NCI-H2081 treated with DMSO at 0.1 percent for 48 hours (cell line): ENCODE results near the gene WDR20.

ENCODE experiments used
- DNase-seq: peaks from one replicate; lab custom pipeline; 2025; lab: John Stamatoyannopoulos, UW

WDR20 gene

DNA sequence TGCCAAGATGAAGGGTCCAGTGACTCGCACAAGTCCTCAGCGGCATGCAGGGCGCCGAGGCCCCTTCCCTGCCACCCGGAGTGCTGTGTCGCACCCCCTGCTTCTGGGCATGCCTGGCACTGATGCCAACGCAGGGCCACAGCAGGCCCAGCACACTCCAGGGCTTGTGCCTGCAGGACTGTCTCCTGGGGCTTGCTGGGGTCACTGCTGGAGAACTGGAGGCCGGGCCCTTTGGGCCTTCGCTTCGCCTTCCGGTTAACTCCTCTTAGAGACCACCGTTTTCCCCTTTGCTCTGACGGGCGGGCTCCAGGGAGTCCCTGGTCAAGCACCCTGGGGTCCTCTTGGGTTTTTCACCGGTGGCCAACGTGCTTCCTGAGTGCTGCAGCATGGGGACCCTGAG, 79.6 kb downstream of the WDR20 start:
- no peak for DNase-seq

- no peak for DNase-seq
Observed at GRCh38 chr14:102220031-102220430, 80.3 kb downstream of the WDR20 start.

GRCh38 chr14:102221026-102221425, 81.3 kb downstream of the WDR20 start:
- no peak for DNase-seq

- no peak for DNase-seq
Observed at GRCh38 chr14:102222009-102222575, 82.4 kb downstream of the WDR20 start.

GRCh38 chr14:102222751-102223150, 83.1 kb downstream of the WDR20 start:
- DNase-seq, result no peak

DNA sequence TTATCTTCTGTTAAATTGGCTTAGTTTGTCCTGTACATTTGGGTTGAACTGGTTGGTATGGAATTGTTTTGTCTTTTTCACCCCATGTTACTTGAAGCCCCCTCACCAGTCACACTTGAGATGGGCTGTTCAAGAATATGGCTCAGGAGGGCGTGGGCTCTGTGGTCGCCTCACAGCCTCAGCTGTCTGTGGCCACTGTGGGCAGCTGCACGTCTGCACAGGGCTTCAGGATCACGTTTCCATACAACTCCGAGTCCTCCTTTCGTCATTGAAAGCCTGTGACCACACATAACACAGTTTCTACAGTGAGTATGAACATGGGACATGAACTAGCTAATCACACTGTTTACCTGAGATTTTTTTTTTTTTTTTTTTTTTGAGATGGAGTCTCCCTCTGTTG, 84.0 kb downstream of the WDR20 start:
- DNase-seq, result no peak

GRCh38 chr14:102225386-102225785, 85.7 kb downstream of the WDR20 start:
- no peak for DNase-seq

GRCh38 chr14:102225936-102226335, 86.2 kb downstream of the WDR20 start:
- DNase-seq, result no peak

DNA sequence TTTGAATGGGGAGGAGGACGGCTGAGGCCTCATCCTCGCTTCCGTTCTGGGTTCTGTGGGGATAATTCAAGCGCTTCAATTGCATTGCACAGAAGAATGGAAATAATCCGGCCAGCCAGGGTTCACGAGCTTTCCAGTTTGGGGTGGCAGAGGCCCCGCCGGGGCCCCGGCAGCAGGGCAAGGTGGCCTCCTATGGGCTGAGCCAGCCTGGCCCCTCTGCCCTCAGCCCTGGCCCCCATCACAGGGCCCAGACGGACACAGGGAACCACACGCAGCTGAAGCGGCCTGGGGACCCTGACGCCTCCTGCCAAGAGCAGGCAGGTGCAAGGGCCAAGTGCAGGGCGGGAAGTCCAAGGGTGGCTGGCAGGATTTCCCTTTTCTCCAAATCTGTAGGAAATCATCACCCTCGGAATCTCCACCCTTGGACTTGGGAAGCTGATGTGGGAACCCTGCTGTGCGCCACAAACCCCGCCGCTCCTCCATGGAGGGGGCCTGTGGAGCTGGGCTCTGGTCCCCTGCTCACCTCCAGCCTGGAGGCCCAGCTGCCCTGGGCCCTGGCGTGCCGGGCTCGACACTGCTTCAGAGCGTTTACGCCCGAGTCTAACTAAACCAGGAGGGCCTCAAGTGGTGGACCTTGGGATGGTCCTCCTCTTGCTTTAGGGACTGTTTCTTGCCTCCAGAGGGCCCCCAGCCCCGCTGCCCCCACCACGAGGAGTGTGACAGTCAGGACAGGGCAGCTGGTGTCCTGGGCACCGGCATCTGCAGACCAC, 86.8 kb downstream of the WDR20 start:
- DNase-seq, result no peak

GRCh38 chr14:102227184-102227964, 87.7 kb downstream of the WDR20 start:
- DNase-seq, result no peak

DNA sequence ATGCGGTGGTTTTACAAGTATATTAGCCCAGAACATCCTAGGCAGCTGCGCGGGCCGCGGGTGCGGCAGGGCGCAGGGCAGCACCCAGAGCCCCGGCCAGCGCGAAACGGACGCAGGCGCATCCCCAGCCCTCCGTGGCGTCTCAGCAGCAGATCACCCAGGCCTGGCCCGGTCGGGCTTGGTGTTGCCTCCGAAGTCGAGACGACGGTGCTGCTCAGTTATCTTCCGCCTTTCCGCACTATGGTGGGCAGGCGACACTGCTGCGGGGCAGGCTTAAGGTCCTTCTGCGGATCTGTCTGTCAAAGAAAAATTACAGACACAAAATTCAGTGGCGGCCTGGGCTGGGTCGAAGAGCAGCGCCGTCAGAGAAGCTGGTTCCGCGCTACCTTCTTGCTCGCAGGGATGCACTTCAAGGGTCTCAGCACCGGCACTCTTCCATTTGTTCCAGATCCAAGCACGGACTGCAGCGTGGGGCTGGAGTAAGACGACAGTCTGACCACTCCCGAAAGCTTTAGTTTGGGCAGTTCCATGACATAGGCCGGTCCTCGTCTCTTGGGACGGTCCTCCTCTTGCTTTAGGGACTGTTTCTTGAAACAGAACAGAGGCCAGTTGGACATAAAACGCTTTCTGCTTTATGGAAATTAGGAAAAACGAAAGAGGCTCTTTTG, 89.5 kb downstream of the WDR20 start:
- no peak for DNase-seq

- no peak for DNase-seq
Observed at GRCh38 chr14:102229739-102230092, 90.0 kb downstream of the WDR20 start.

GRCh38 chr14:102230481-102231210, 90.9 kb downstream of the WDR20 start:
- no peak for DNase-seq

DNA sequence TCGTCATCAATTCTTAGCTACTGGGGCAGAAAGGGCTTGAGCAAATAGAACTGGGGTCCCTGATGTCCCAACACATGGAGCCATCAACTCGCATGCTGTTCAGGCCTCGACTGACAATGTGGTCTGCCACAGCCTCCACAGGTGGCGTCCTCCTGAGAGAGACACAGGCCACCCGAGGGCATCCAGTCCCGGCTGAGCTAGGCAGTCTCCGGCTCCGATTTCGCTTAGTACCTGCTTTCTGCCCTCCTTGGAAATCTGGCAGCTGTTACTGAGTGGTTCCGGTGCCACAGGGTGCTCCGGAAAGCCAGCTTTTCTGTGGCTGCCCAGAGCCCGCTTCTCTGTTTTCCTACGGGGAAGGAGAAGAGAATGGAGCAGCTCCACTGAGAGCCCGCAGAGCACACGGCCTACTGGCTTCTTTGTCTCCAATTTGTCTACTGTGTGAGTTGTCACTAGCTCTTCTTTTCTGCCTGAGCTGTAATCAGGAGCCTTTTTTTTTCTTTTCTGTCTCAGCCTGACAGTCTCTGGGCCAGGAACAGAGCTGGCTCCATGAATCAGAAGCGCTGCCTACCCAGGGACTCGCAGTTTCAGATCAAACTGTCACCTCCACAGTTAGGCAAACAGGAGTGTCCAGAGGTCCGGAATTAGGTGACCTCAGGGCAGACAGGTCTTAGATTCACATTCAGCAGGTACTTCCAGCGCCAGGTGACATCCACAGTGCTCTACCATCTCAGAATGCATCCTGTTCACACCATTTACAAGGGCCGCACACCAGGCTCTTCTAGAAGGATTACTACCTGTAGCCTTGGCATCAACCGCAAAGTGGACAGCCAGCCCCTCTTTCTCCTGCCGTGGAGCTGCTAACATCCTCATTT, 92.0 kb downstream of the WDR20 start:
- no peak for DNase-seq

DNA sequence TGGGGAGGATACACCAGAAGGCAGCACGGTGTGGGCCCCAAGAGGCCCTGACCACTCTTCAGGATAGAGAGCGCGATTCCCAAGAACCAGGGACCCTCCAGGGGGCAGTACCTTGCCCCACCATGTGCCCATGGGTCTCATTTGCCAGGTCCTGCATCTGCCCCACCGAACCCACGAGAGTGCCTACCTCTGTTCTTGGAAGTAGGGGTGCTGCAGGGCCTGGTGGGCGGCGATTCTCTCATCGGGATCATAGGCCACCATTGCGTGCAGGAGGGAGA, 92.6 kb downstream of the WDR20 start:
- no peak for DNase-seq

- DNase-seq, result no peak
Observed at GRCh38 chr14:102233081-102233480, 93.4 kb downstream of the WDR20 start.

DNA sequence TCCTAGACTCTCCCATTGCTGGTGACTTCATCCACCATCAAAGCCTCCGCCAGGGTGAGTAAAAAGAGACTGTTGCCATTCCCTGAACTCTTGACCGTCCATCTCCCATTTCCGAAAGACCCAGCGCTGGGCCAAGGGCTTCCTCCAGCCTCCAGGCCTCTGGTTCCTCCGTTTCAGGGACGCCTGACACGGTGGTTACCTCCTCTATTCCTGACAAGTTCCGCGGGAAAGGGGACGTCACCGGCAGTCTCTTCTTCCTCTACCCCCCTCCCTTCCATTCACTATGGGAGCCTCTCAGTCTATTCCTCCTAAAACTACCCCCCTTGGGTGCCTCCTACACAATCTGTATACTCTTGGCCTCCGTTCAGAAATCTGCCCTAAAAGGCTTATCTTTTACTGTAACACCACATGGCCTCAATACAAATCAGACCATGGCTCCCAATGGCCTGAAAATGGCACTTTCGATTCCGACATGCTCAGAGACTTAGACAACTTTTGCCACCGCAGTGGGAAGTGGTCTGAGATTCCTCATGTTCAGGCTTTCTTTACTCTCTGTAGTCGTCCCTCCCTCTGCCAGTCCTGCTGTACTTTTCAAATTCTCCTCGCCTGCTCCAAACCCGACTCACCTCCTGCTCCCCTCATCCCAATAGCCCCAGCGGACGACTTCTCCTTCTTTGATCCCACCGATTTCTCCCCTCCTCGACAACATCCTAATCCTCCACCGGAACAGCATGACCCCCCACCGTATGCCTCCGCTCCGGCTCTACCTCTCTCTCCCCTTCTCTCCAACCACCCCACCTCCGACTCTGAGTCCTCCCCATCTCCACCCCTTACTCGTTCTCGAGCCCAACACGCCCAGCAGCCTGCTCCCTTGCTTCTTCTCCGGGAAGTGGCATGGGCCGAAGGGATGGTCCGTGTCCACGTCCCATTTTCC, 94.9 kb downstream of the WDR20 start:
- DNase-seq, result no peak

DNA sequence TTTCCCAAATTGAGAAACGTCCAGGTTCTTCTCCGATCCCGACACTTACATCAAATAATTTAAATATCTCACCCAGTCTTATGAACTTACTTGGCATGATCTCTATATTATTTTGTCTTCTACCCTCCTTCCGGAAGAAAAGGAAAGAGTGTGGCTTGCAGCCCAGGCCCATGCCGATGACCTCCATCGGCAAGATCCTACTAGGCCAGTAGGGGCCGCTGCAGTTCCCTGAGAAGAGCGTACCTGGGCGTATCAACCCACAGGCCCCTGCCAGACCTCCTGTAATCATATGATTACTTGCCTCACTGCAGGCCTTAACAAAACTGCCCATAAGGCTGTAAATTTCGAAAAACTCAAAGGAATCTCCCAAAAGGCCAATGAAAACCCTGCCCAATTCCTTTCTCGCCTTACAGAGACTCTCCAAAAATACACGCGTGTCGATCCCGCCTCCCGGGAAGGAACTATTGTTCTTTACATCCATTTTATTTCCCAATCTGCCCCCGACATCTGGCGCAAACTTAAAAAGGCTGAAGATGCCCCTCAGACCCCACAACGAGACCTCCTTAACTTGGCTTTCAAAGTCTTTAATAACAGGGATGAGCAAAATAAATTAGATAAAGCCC, 95.7 kb downstream of the WDR20 start:
- DNase-seq, result no peak

DNA sequence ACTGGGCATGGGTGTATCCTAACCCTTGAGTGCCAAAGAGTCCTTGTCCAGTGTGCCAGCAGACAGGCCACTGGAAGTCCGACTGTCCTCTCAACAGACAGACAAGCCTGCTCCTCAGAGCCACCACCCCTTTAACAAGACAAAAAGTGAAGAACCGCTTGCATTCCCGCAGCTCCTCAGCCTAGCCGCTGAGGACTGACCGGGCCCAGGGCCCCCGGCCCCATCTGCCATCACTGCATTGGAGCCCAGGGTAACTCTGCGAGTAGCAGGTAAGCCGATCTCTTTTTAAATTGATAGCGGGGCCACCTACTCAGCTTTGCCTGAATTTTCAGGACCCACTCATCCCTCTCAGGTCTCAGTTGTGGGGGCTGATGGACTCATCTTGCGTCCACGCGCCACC, 96.3 kb downstream of the WDR20 start:
- DNase-seq, result no peak

DNA sequence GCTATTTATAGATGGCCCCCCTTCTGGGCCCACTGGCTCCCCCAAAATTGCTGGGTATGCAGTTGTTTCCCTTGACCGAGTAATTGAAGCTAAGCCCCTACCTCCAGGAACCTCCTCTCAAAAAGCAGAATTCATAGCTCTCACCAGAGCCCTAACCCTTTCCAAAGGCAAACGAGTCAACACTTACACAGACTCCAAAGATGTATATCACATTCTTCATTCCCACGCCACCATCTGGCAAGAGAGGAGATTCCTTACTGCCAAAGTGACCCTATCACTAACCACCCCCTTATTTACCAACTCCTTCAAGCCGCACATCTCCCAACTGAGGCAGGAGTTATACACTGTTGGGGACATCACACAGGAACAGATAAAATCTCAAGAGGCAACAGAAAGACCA, 98.4 kb downstream of the WDR20 start:
- DNase-seq, result no peak
